ENCODE results near the gene KBTBD4.
"Not testable (repeated sequence)": the region's sequence is repeated elsewhere in the genome, so short reads cannot be mapped to it uniquely, and the experiment has no call there.

KBTBD4 gene

GRCh38 chr11:47552566-47553405, 26.0 kb downstream of the KBTBD4 start, which contains the start of gene CELF1:
Gene CELF1 (minus strand): TSS chr11:47553132. CDS start chr11:47499523, 53,609 bp downstream.
- DNase-seq (ENCODE audit: low read depth): peak; percentile 93
- peak; percentile 77 for TF ChIP-seq POLR2A (IDR thresholded peaks at IDR 0.05; ENCODE audit: extremely low read depth, insufficient read length)
- peak; percentile 63 for TF ChIP-seq MYC (IDR thresholded peaks at IDR 0.05; ENCODE audit: low read depth, low read length)
- peak; percentile 63 for TF ChIP-seq CTCF (IDR thresholded peaks at IDR 0.05; ENCODE audit: low read depth, low read length)
- peak; percentile 60 for TF ChIP-seq MAX (IDR thresholded peaks at IDR 0.05; ENCODE audit: low read depth, low read length)
- H3K4me3 ChIP-seq (ENCODE audit: low read depth, low read length): peak within 1 kb of the TSS; percentile 77

GRCh38 chr11:47552056-47552565, 26.7 kb downstream of the KBTBD4 start:
- peak; percentile 56 for DNase-seq (ENCODE audit: low read depth)
- TF ChIP-seq POLR2A (IDR thresholded peaks at IDR 0.05; ENCODE audit: extremely low read depth, insufficient read length) (no peak), CTCF (IDR thresholded peaks at IDR 0.05; ENCODE audit: low read depth, low read length) (no peak), MAX (IDR thresholded peaks at IDR 0.05; ENCODE audit: low read depth, low read length) (no peak), MYC (IDR thresholded peaks at IDR 0.05; ENCODE audit: low read depth, low read length) (no peak; the same call in 1 of the 2 replicates)
- H3K4me3 ChIP-seq (ENCODE audit: low read depth, low read length): peak overlapping the region; percentile 77

- DNase-seq (ENCODE audit: low read depth): peak; percentile 62
- peak overlapping the region; percentile 77 for H3K4me3 ChIP-seq (ENCODE audit: low read depth, low read length)
- TF ChIP-seq CTCF (IDR thresholded peaks at IDR 0.05; ENCODE audit: low read depth, low read length): peak; percentile 44
- no peak for TF ChIP-seq MAX (IDR thresholded peaks at IDR 0.05; ENCODE audit: low read depth, low read length)
- TF ChIP-seq MYC (IDR thresholded peaks at IDR 0.05; ENCODE audit: low read depth, low read length): no peak
- no peak for TF ChIP-seq POLR2A (IDR thresholded peaks at IDR 0.05; ENCODE audit: extremely low read depth, insufficient read length)
Measured at GRCh38 chr11:47551086-47551485, 27.7 kb downstream of the KBTBD4 start.

- peak; percentile 20 for DNase-seq (ENCODE audit: low read depth)
- H3K4me3 ChIP-seq (ENCODE audit: low read depth, low read length): peak overlapping the region; percentile 77
- TF ChIP-seq POLR2A (IDR thresholded peaks at IDR 0.05; ENCODE audit: extremely low read depth, insufficient read length) (no peak), MAX (IDR thresholded peaks at IDR 0.05; ENCODE audit: low read depth, low read length) (no peak)
Measured at GRCh38 chr11:47550288-47551047, 28.3 kb downstream of the KBTBD4 start.

- H3K4me3 ChIP-seq (ENCODE audit: low read depth, low read length); DNase-seq (ENCODE audit: low read depth): not testable (repeated sequence)
Measured at GRCh38 chr11:47546274-47546673, 32.5 kb downstream of the KBTBD4 start.

GRCh38 chr11:47545298-47545697, 33.5 kb downstream of the KBTBD4 start:
- no peak overlapping the region for H3K4me3 ChIP-seq (ENCODE audit: low read depth, low read length)
- DNase-seq (ENCODE audit: low read depth): no peak
- TF ChIP-seq CTCF (IDR thresholded peaks at IDR 0.05; ENCODE audit: low read depth, low read length) (no peak), POLR2A (IDR thresholded peaks at IDR 0.05; ENCODE audit: extremely low read depth, insufficient read length) (no peak), MYC (IDR thresholded peaks at IDR 0.05; ENCODE audit: low read depth, low read length) (no peak), MAX (IDR thresholded peaks at IDR 0.05; ENCODE audit: low read depth, low read length) (no peak)
